A673 (cell line): ENCODE measurements around the gene LCN9.

Experiments
- EZH2 ChIP-seq: fragments of 200-600 bp; sonication (generic); IDR thresholded peaks from 2 replicates; pipeline ENCODE4 v1.6.1; 2017; ENCODE audit warnings: borderline replicate concordance, low read depth, mild to moderate bottlenecking, mixed read lengths, antibody characterized with exemption, low read length; ENCODE audit not compliant: poor library complexity, severe bottlenecking
- TF ChIP-seq, protein P1 (sequence below): fragments of 300-800, 200-600 bp; sonication (generic); conservative IDR thresholded peaks from 2 replicates; pipeline ENCODE4 v1.5.1; 2017; ENCODE audit warnings: low read depth, mild to moderate bottlenecking, antibody characterized with exemption, low read length, moderate library complexity, mixed read lengths

DNA sequence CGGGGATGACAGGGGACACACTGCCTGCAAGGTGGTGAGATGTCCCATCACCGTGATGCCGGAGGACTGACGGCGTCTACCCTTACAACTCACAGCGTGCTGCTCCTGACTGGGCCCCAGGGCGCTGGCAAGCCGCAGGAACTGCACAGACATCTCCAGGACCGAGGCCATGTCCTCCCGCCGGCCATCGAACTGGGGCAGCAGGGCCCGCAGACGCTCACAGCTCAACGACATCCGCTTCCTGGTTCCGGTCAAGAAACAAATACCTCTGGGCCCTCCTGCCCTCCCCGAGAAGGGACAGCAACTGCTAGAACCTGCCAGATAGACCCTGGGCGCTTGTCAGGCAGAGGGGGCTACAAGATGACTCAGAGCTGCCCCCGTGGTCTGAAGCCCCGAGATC, 35.1 kb downstream of the LCN9 start:
- TF ChIP-seq, protein P1, sequence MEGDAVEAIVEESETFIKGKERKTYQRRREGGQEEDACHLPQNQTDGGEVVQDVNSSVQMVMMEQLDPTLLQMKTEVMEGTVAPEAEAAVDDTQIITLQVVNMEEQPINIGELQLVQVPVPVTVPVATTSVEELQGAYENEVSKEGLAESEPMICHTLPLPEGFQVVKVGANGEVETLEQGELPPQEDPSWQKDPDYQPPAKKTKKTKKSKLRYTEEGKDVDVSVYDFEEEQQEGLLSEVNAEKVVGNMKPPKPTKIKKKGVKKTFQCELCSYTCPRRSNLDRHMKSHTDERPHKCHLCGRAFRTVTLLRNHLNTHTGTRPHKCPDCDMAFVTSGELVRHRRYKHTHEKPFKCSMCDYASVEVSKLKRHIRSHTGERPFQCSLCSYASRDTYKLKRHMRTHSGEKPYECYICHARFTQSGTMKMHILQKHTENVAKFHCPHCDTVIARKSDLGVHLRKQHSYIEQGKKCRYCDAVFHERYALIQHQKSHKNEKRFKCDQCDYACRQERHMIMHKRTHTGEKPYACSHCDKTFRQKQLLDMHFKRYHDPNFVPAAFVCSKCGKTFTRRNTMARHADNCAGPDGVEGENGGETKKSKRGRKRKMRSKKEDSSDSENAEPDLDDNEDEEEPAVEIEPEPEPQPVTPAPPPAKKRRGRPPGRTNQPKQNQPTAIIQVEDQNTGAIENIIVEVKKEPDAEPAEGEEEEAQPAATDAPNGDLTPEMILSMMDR: no peak
- TF ChIP-seq EZH2: no peak
